ENCODE data around the gene XPR1. TPM values are rescaled to one million over a fixed set of nuclear protein-coding genes. Genes with fewer than 3 reads are reported as not detected.

XPR1 gene
- total RNA-seq, 1 donor from 2014 or later, result 12.0 TPM

GRCh38 chr1:180911640-180912191 is 279.9 kb downstream of the XPR1 start:
- TF ChIP-seq, protein P1, sequence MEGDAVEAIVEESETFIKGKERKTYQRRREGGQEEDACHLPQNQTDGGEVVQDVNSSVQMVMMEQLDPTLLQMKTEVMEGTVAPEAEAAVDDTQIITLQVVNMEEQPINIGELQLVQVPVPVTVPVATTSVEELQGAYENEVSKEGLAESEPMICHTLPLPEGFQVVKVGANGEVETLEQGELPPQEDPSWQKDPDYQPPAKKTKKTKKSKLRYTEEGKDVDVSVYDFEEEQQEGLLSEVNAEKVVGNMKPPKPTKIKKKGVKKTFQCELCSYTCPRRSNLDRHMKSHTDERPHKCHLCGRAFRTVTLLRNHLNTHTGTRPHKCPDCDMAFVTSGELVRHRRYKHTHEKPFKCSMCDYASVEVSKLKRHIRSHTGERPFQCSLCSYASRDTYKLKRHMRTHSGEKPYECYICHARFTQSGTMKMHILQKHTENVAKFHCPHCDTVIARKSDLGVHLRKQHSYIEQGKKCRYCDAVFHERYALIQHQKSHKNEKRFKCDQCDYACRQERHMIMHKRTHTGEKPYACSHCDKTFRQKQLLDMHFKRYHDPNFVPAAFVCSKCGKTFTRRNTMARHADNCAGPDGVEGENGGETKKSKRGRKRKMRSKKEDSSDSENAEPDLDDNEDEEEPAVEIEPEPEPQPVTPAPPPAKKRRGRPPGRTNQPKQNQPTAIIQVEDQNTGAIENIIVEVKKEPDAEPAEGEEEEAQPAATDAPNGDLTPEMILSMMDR (IDR thresholded peaks at IDR 0.05), result no peak
- TF ChIP-seq POLR2AphosphoS5 (IDR thresholded peaks at IDR 0.05; ENCODE audit: insufficient read depth in 1 of 2, low read depth in 1 of 2) (peak in 1 of 2 donors; percentile 34), POLR2A (IDR thresholded peaks at IDR 0.05) (no peak)
- intact Hi-C loops (cut with DNase I), result loop anchor here (2.0 kb wide), 1 partner anchor 111 kb away; the partner anchor contains the start of gene STX6
- peak overlapping the region; percentile 92 for H3K27ac ChIP-seq
- DNase-seq (ENCODE audit: extremely low spot score in 2 of 2), result no peak
- no peaks in the 10 kb centered on the region for H3K9me3 ChIP-seq
- H3K4me1 ChIP-seq, result peaks cover 21% of the 10 kb centered on the region
- peaks cover 0 to 5% of the 10 kb centered on the region in 2 donors for H3K36me3 ChIP-seq
- H3K4me3 ChIP-seq, result peak overlapping the region; percentile 57 to 76
- no peaks in the 10 kb centered on the region for H3K27me3 ChIP-seq

GRCh38 chr1:180912211-180912800 is 280.5 kb downstream of the XPR1 start:
- Histone ChIP-seq H3K27ac (peak overlapping the region; percentile 92), H3K4me1 (peaks cover 21% of the 10 kb centered on the region), H3K27me3 (no peaks in the 10 kb centered on the region), H3K9me3 (no peaks in the 10 kb centered on the region), H3K4me3 (peak overlapping the region; percentile 57 to 76), H3K36me3 (peaks cover 0 to 11% of the 10 kb centered on the region in 2 donors)
- intact Hi-C loops (cut with DNase I), result loop anchor here (2.0 kb wide), 1 partner anchor 110 kb away; the partner anchor contains the start of gene STX6
- TF ChIP-seq POLR2AphosphoS5 (IDR thresholded peaks at IDR 0.05; ENCODE audit: insufficient read depth in 1 of 2, low read depth in 1 of 2), result no peak
- no peak for TF ChIP-seq POLR2A (IDR thresholded peaks at IDR 0.05)
- TF ChIP-seq, protein P1 (IDR thresholded peaks at IDR 0.05), result no peak
- no peak for DNase-seq (ENCODE audit: extremely low spot score in 2 of 2)

GRCh38 chr1:180912801-180913565 is 281.2 kb downstream of the XPR1 start, which contains the start of gene KIAA1614:
KIAA1614 (plus strand) TSS chr1:180912897; CDS start chr1:180913244, 347 bp downstream.
- peak within 1 kb of the TSS; percentile 92 for H3K27ac ChIP-seq
- H3K4me3 ChIP-seq, result peak within 1 kb of the TSS; percentile 57 to 76
- DNase-seq (ENCODE audit: extremely low spot score in 2 of 2), result no peak
- TF ChIP-seq POLR2AphosphoS5 (IDR thresholded peaks at IDR 0.05; ENCODE audit: insufficient read depth in 1 of 2, low read depth in 1 of 2) (no peak), POLR2A (IDR thresholded peaks at IDR 0.05) (peak in 1 of 2 donors; percentile 2)
- TF ChIP-seq, protein P1 (IDR thresholded peaks at IDR 0.05), result no peak
- H3K9me3 ChIP-seq, result no peaks in the 10 kb centered on the region
- H3K4me1 ChIP-seq, result peaks cover 21% of the 10 kb centered on the region
- intact Hi-C loops (cut with DNase I), result loop anchor here (2.0 kb wide), 1 partner anchor 110 kb away; the partner anchor contains the start of gene STX6
- H3K36me3 ChIP-seq, result peaks cover 0 to 15% of the 10 kb centered on the region in 2 donors
- no peaks in the 10 kb centered on the region for H3K27me3 ChIP-seq

- H3K4me3 ChIP-seq, result no peak overlapping the region
- peaks cover 0 to 23% of the 10 kb centered on the region in 2 donors for H3K36me3 ChIP-seq
- no peak overlapping the region for H3K27ac ChIP-seq
- DNase-seq (ENCODE audit: extremely low spot score in 2 of 2), result no peak
- no peaks in the 10 kb centered on the region for H3K27me3 ChIP-seq
- H3K4me1 ChIP-seq, result peaks cover 21% of the 10 kb centered on the region
- H3K9me3 ChIP-seq, result no peaks in the 10 kb centered on the region
- TF ChIP-seq, protein P1 (IDR thresholded peaks at IDR 0.05), result no peak
- TF ChIP-seq POLR2A (IDR thresholded peaks at IDR 0.05) (no peak), POLR2AphosphoS5 (IDR thresholded peaks at IDR 0.05; ENCODE audit: insufficient read depth in 1 of 2, low read depth in 1 of 2) (no peak)
- intact Hi-C loops (cut with DNase I), result no loop called here
These were observed 283.7 kb downstream of the XPR1 start for GRCh38 chr1:180915426-180915965.
